ENCODE results near the gene P2RX2. TPM values are rescaled to one million over a fixed set of nuclear protein-coding genes. Genes with fewer than 3 reads are reported as not detected.

Gene P2RX2
- total and polyA plus RNA-seq, 2 experiments from 2014 or later: not detected

- no peak for TF ChIP-seq CTCF (IDR thresholded peaks at IDR 0.05; ENCODE audit: low read depth, low read length)
These were observed 29.3 kb downstream of the P2RX2 start for GRCh38 chr12:132647858-132648257.

DNA sequence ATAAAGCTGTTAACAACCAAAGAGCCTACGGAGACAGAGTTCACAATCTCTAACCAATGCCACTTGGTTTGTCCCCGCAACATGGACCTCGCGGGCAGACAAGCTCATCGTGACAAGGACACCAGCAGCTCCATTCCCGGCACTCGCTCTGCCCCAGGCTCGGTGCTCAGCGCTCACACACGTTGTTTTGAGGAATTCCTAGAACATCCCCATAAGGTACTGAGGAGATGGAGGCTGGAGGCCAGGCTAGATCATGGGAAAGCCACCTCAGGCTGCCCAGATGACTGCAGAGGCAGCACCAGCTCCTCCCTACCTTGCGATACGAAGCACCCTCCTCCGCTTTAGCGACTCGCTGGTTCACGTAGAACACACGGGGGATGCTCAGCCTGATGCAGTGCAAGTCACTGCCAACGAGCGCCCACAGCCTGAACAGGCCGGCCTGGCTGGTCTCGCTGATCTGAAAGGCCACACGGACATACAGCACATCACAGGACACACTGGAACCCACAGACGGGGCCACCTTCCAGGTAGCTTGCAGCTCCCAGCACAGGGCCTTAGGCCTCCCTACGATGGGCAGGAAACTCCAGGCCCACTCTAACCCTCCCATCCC, 30.1 kb downstream of the P2RX2 start:
- TF ChIP-seq CTCF (IDR thresholded peaks at IDR 0.05; ENCODE audit: low read depth, low read length): no peak
- DNase-seq (ENCODE audit: low read depth in 1 of 2, low spot score in 1 of 2): no peak
- no peaks in the 10 kb centered on the region for H3K9me3 ChIP-seq (ENCODE audit: low read depth)
- no peak overlapping the region for H3K27ac ChIP-seq
- no peaks in the 10 kb centered on the region for H3K4me1 ChIP-seq (ENCODE audit: low read depth)
- no peaks in the 10 kb centered on the region for H3K27me3 ChIP-seq
- no peak overlapping the region for H3K4me3 ChIP-seq
- peaks cover 3% of the 10 kb centered on the region for H3K36me3 ChIP-seq

More at GRCh38 chr12:132647858-132648257, 29.3 kb downstream of the P2RX2 start:
- Histone ChIP-seq H3K27ac (no peak overlapping the region), H3K27me3 (no peaks in the 10 kb centered on the region), H3K9me3 (ENCODE audit: low read depth) (no peaks in the 10 kb centered on the region), H3K4me1 (ENCODE audit: low read depth) (no peaks in the 10 kb centered on the region), H3K4me3 (no peak overlapping the region), H3K36me3 (peaks cover 3% of the 10 kb centered on the region)
- no peak for DNase-seq (ENCODE audit: low read depth in 1 of 2, low spot score in 1 of 2)

- H3K4me1 ChIP-seq (ENCODE audit: low read depth): no peaks in the 10 kb centered on the region
- H3K27ac ChIP-seq: no peak overlapping the region
- no peak for TF ChIP-seq CTCF (IDR thresholded peaks at IDR 0.05; ENCODE audit: low read depth, low read length)
- H3K4me3 ChIP-seq: no peak overlapping the region
- H3K9me3 ChIP-seq (ENCODE audit: low read depth): no peaks in the 10 kb centered on the region
- DNase-seq (ENCODE audit: low read depth in 1 of 2, low spot score in 1 of 2): no peak
- H3K27me3 ChIP-seq: no peaks in the 10 kb centered on the region
- peaks cover 3% of the 10 kb centered on the region for H3K36me3 ChIP-seq
These were observed 30.8 kb downstream of the P2RX2 start for GRCh38 chr12:132649226-132649945.

DNA sequence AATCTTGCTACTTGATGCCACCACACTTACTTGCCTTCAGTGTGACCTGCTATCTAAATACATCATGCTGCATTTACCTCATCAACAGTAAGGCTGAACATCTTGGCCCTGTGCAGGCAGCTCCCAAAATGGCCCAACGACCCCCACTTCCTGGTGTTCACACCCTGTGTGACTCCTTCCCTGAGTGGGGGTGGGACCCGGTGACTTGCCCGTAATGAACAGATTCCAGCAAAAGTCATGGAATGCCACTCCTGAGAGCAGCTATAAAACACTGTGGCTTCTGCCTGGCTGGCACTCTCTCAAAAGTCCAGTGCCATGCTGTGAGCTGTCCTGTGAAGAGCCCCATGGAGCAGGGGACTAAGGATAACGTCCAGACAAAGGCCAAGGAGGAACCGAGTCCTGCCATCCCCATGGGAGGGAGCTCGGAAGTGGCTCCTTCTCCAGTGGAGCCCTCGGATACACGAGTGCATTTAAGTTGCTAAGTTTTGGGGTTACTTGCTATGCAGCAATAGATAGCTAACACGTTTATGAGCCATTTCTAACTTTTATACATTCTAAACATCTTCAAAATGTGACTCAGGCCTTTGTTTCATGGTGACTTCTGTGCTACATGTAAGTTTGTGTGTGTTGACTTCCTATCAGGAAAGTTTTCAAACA, 33.0 kb downstream of the P2RX2 start:
- H3K9me3 ChIP-seq (ENCODE audit: low read depth): no peaks in the 10 kb centered on the region
- H3K36me3 ChIP-seq: peaks cover 16% of the 10 kb centered on the region
- H3K4me3 ChIP-seq: no peak overlapping the region
- no peak for DNase-seq (ENCODE audit: low read depth in 1 of 2, low spot score in 1 of 2)
- H3K4me1 ChIP-seq (ENCODE audit: low read depth): no peaks in the 10 kb centered on the region
- TF ChIP-seq CTCF (IDR thresholded peaks at IDR 0.05; ENCODE audit: low read depth, low read length): no peak
- no peaks in the 10 kb centered on the region for H3K27me3 ChIP-seq
- H3K27ac ChIP-seq: no peak overlapping the region

- no peak overlapping the region for H3K27ac ChIP-seq
- H3K36me3 ChIP-seq: peaks cover 31% of the 10 kb centered on the region
- DNase-seq (ENCODE audit: low read depth in 1 of 2, low spot score in 1 of 2): no peak
- no peak for TF ChIP-seq CTCF (IDR thresholded peaks at IDR 0.05; ENCODE audit: low read depth, low read length)
- H3K27me3 ChIP-seq: no peaks in the 10 kb centered on the region
- no peaks in the 10 kb centered on the region for H3K9me3 ChIP-seq (ENCODE audit: low read depth)
- no peaks in the 10 kb centered on the region for H3K4me1 ChIP-seq (ENCODE audit: low read depth)
- H3K4me3 ChIP-seq: no peak overlapping the region
These were observed 35.2 kb downstream of the P2RX2 start for GRCh38 chr12:132653567-132654290.
